Stimulated activated CD4-positive, alpha-beta T cell treated with anti-CD3 and anti-CD28 coated beads, Interleukin-4, amount 100 ng/mL, for 48 hours (primary cell): ENCODE measurements around the gene LIPJ.

Experiments
- DNase-seq, 2 donors: peaks; one replicate each; pipeline ENCODE4 v3.0.0-alpha.2; 2020; ENCODE audit warnings: low read depth in 2 of 2

Gene LIPJ, protein sequence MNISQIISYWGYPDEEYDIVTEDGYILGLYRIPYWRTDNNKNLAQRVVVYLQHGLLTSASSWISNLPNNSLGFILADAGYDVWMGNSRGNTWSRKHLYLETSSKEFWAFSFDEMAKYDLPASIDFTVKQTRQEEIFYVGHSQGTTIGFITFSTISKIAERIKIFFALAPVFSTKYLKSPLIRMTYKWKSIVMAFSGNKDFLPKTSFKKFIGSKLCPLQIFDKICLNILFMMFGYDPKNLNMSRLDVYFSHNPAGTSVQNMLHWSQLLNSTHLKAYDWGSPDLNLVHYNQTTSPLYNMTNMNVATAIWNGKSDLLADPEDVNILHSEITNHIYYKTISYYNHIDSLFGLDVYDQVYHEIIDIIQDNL

DNA sequence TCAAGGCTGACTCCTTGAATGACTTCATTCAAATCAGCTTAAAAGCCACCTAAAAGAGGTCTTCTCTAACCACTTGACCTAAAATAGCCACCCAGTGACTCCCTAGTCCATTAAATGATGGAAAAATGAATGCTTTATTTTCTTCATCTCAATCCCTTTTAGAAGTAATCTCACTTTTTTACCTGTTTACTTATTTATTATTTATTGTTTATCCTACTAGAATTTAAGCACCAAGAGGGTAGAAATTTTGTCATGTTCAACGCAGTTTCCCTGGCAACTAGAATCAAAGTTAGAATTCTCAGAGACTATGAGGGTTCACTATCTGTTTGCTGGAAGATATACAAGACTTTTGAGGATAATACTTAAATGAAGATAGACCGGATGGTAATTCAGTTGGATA, at the start of gene LIPJ:
LIPJ (plus strand) TSS at position 301 of the 400 bp plus-strand sequence. CDS start 3,926 bp downstream, outside the sequence.
- DNase-seq, result no peak

DNA sequence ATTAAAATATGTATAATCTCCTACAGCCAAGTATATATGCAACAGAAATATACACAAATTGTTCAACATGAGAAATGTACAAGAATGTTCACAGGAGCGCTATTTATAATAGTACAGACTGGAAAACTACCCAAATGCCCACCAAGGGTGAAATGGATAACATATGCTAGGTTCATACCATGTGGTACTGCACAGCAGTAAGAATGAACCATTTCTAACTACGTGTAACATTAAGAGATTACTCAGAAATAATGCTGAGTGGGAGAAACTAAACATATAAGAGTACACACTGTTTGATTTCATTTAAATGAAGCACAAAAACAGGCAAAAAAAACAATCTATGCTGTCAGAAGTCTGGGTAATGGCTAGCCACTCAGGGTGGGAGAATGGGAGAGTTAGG, 49.2 kb upstream of the LIPJ start:
- DNase-seq, result no peak

DNA sequence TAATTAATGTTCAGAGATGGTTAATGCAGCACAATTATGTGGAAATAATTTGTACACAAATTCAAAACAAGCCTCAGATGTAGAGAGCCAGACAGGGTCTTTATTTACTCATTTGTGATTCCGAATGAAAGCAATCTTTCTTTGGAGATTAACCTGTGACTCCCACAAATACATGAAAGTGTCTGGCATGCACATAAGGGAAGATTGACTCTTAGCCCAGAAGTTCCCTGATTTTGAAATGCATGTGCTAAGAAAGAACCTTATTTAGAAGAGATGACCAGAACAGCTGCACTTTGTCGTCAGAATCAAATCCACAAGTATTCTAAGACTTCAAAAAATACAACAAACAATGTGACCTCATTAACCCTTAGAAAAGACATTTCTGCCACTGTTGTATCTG, 48.5 kb upstream of the LIPJ start:
- no peak for DNase-seq

DNA sequence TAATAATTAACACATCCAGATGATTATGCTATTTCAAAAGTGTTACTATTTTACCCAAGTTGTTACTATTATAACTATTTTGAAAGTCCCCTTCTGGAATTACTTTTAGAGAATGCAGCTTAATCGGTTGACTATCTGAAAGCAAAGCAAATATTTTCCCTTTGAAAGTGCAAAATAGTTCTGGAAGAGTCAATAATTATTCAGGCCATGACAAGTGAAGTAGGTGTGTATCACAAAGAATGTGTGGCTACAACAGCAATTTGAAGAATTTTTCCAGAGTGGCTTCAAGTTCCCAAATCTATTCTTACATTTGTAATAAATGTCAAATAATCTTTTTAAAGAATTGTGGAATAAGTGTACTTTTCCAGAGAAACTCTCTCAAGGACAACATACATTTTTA, 46.2 kb upstream of the LIPJ start:
- no peak for DNase-seq

DNA sequence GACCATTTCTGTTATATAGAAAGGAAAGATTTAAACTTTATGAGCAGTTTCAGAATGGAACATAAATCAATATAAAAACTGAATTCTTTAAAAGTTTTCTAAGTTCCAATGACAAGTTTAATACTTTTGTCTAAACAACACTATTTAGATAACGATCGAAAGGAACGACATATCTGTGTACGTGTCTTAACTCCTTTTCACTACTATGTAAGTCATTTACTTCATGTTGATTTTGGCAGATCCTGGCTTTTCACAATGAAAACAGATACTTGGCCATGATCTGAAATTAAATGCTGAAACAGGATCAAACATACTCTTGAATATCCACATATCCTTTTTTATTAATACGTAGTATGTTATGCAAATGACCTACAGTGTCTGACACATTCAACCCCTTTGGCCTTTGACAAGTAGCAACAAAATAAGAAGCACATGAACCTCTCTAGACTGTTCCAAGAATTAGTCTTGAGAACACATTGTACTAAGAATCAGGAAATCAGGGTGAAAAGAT, 45.4 kb upstream of the LIPJ start:
- DNase-seq, result no peak

DNA sequence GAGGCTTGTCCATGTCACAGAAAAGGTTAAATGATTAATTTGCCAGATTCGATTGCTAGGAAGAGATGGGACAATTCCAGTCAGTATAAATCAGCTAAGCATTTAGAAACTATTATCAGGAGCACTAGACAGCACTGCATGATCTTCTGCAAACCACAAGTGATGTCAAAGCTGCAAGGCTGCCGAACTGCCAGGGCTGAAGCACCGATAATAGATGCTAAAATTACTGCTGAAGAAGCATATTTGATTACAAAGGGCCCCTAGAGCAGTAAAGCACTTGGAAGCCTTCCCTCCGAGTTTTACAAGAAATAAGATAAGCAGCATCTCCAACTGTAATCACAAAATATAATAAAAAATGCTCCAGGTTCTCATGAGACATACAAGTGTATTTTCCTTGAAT, 44.0 kb upstream of the LIPJ start:
- no peak for DNase-seq

DNA sequence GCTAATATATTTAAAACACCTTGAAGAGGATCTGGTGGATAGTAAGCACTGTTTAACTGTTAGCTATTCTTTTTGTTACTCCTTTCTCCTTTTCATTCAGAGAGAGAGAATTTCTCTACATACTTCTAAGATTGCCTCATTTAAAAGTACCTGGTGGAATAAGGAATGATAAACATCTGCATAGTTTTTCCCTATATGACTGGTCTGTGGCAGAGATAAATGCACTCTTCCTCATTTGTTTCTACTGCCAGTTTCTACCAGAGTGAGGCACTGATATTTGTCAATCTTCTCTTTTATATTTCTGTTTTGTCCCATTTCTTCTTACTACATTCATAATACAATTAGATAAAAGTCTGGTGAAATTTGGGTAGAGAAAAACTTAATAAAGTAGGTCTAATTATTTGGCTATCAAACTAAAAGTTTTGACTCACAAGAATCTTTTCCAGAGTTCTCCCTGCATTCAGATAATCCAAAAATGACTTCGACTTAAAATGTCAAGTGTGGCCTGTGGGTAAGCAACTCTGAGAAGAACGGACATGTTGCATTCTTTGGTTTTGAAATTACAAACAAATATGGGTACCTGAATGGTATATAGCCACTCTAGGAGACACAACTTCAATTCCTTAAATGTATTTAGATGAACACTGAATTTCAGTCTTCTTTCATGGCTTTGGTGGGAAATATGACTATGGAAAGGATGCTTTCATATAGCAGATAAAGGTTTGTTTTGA, 42.3 kb upstream of the LIPJ start:
- no peak for DNase-seq

DNA sequence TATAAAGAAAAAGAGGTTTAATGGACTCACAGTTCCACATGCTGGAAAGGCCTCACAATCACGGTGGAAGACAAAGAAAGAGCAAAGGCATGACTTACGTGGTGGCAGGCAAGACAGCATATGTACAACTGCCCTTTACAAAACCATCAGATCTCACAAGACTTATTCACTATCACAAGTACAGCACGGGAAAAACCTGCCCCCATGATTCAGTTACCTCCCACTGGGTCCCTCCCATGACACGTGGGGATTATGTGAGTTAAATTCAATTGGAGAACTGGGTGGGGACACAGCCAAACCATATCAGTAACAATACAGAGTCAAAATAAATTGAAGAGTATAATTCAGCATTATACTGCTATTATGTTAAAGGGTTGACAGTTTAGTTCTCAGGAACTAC, 41.2 kb upstream of the LIPJ start:
- no peak for DNase-seq

DNA sequence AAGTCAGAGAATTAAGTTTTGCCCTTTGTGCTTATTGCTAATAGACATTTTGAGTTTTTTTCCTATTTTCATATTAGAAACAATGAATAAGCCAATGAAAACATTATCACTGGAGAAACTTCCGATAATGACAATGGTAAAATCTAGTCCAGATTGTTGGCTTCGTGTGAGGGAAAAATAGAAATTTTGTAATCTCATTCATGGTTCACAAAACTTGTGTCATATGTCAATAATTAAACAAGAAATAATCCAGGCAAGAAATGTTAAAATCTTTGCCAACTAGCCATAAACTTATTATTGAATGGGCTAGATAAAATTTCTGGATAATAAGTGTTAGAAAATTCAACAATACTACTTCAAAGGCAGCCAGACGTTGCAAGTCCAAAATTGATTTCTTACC, 40.1 kb upstream of the LIPJ start:
- DNase-seq, result no peak

DNA sequence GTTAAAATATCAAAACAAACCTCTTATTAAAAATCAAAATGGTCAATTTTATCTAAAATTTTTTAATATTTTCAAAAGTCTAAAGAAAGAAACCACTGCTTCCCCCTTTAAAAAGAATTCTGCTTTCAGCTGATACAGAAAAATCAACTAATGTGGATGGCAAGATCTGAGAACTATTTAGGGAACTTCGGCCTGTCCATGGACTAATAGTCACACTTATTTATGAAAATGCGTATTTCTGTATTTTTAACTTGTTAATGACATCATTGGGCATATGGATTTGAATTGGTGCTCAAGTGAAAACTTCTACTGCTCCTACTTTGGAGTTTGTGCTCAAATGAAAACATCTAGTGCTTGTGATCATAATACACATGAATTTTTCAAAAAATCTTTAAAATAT, 35.3 kb upstream of the LIPJ start:
- DNase-seq, result no peak

DNA sequence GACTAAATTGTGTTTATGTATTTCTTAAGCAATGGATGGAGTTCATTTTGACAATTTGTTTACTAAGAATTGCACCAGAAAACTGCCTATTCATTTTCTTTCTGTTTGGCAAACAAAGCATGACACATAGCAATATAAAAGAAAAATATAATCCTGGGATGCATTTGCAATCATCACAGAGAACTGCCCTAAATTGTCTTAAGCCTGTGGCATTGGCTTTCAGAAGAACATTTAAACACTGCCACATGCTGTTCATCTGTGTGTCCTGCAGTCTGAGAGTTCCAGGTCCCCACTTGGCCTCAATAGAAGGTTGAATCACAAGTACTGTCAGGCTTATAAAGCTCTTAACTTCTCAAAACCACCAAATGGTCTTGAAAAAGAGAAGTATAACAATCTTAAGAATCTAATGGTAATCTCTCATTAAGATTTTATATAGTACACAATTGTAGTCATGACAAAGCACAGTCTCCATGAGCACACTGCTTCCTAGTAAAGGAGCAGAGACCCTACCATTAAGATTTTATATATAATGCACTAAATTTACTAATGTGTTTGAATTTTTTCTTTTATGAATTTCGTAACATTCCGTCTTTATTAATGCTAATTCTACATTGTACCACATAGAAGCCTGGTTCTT, 33.3 kb upstream of the LIPJ start:
- peak in 1 of 2 donors; percentile 4 for DNase-seq

DNA sequence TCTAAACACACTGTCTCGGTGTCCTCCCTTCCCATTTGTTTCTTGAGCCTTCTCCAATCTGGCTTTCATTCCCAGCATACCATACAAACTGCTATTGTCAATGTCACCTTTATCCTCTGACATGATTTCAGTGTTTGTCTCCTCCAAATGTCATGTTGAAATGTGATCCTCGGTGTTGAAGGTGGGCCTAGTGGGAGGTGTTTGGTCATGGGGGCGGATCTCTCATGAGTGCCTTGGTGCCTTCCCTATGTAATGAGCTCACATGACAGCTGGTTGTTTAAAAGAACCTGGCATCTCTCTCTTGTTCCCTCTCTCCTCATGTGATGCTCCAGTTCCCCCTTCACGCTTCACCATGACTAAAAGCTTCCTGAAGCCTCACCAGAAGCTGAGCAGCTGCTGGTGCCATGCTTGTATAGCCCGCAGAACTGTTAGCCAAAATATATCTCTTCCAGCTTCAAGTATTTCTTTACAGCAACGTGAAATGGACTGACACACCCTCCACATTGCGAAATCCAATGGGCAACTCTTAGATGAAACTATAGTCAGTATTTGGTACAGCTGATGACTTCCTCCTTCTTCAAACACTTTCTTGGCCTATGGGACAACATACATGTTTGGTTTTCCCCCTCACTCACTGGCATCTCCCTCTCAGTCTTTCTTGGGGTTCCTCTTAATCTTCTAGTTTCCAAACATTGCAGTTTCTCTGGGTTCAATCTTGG, 31.2 kb upstream of the LIPJ start:
- no peak for DNase-seq

DNA sequence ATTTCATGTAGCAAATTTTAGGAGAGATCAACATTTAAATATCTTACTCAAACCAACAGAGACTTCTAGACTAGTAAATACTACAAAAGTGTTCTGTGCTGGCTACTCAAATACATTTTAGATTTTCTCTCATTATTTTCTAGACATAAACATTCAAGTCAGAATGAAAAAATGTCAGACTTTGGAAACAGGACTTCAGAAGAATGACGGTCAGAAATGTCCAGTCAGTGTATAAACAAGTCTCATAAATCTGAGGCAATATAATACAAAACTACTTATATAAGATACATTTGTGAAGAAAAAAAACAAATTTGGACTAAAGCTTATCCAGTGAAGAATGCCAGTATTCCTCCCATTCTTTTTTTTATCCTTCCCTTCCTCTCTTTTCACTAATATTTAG, 29.3 kb upstream of the LIPJ start:
- DNase-seq, result no peak

DNA sequence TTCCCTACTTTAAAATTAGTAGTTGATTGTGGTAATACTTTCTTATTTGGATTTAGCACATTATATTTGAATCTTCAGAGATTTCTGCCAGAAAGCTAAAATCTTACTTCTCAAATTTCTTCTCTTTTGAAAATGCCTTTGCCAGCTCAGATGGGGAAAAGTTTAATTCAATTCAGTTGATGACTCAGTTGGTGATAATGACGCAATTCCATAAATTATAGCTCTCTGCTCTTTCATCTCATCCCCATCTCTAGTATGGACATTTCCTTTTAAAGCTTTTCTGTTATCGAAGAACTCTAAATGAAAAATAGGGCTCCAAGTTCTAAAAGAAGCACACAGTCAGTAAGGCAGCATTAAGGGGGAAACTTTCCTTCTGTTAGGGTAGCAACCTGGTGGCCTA, 28.9 kb upstream of the LIPJ start:
- no peak for DNase-seq

DNA sequence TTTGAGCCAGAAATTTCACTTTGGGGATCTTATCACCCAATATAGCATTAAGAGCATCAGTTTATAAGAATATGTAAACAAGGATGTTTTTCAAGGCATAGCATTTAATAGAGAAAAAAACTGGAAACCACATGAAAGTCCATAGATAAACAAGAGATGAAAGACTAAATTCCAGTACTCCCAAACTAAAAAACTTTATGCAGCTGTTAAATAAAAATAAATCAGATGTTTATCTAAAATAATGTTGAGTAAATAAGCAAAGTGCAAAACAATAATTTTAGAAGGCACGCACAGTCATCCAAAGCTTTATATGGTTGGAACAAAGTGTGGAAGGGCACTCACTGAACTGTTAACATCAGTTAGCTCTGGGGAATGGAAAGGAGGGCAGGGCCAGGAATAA, 24.4 kb upstream of the LIPJ start:
- no peak for DNase-seq

DNA sequence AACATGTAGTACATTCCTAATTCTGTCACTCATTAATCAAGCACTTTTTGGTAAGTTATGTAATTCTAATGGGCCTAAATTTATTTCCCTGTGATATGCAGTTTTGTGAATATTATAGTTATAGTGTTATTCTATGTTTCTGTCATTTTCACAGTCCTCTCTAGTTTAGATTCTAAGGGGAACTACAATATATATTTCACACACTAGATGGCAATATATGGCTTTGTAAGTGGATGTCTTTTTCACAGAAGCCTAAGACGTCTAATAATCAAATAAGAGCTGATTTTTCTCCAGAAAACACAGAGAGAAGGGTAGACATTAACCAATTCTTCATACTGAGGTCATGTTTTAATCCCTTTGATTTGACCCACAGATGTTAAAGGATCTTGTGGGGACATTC, 21.5 kb upstream of the LIPJ start:
- no peak for DNase-seq

DNA sequence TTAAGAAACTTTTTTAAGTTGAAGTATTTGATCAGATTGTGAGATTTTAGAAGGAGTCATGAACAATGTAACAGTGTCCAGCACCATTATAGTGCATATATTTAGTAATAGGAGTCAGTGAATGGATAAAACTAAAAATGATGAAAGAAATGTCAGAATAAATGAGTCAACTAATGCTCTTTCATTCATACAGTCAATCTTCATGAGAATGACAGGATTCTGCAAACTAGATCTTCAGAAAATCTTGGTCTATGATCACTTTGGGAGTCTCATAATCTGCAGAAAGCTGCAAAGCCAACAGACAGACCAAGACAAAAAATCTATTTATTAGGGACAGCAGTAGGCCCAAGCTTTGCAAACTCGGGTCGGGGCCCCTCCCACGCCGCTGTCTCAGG, 4.2 kb upstream of the LIPJ start:
- no peak for DNase-seq

DNA sequence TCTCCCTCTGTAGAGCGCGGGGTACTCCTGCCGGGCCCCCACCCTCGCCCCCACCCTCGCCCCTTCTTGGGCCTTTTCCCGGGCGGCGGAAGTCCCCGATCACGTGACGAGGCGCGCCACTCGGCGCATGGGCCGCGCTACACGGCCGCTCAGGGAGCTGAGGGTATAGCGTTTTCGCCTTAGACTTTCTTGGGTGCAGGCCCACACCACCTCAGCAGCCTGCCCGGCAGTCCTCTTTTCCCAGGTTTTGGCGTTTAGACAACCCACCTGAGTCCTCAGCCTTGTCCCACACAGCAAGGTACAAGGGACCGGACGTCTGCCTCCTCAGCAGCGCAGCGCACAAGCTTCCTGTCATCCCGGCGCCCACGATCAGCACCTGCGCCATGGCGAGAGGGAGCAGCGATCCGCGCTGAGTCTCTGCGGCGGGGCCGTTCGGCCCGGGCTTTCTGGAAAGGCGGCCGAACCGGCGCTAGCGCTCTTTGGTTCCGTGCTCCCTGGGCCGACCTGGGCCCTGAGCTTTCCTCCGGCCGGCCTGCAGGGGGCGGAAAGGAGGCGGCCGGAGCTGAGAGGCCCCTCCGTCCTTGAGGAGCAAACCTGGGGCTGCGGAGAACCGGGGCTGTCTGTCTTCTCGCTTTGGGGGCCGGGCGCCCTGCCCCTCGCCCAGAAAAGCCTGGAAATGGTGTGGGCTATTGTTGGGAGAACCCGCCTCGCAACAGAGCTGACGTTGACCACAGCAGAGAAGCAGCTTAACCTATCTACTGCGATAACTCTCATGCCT, 3.6 kb upstream of the LIPJ start, which contains the start of gene RNLS:
RNLS (minus strand) TSS at position 513 of the 778 bp plus-strand sequence.
- DNase-seq, result peak; percentile 54 to 64

DNA sequence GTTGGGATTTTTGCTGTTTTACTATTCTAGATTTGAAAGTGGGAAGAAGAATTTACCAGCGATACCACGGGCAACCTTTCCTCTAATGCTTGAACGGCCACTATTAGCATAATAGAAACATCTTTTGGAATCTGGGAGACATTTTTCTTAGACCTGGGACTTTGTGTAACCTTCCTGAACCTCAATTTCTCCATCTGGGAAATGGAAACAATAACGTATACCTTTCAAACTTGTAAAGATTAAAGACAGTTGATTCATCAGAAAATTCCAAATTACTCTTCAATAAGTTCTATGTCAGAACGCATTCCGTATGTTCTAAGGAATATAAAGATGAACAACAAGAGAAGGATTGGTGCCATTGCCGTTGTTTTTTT, 3.0 kb upstream of the LIPJ start:
- DNase-seq, result no peak

DNA sequence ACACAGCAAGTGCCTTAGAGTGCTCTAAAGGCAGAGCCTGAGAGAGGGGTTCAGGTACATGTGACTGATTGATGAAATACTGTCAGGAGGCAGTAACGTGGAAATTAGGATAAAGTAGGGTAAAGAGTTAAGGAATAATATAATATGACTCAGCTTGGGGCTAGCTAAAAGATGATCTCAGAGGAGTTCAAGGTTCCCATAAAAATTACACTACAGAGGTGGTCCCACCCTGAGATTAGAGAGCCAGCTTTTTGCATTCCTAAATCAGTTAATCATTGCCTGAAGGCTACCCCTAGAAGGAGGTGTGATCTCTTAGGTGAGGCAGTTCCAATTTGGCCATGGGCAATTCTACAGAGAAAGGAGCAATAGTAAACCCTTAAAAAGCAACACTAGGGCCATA, 5.8 kb downstream of the LIPJ start:
- no peak for DNase-seq

DNA sequence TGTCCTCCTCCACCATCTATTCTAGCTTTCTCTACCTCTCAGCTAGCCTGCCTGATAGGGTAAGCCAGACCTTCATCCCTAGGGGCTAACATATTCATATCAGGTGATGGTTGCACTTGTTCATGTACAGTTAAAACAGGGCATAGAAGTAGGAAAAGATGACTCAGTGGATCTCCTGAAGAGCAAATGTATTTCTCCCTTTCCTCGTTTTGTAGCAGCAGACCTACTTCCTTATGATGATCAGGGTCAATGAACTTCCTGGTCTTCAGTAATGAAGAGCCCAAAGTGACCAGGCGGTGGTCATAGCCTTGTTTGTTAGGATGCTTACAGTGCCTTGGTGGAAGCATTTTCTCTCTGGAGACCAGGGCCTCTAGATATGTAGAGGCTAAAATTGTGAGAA, 6.3 kb downstream of the LIPJ start:
- no peak for DNase-seq
